Esophagus (tissue), 2 donors: Measurements from ENCODE around the gene PCK2. TPM values are rescaled to one million over a fixed set of nuclear protein-coding genes. Genes with fewer than 3 reads are reported as not detected.
"Not testable (repeated sequence)": the region's sequence is repeated elsewhere in the genome, so short reads cannot be mapped to it uniquely, and the experiment has no call there.

Experiments used
- H3K27ac ChIP-seq, 2 donors: one replicate each; pipeline ENCODE4 v1.5.1; 2013; ENCODE audit warnings: low read depth in 2 of 2, mild to moderate bottlenecking in 2 of 2, inconsistent platforms in 1 of 2, low read length in 1 of 2, moderate library complexity in 1 of 2
- H3K27me3 ChIP-seq, 2 donors: one replicate each; pipeline ENCODE4 v1.6.1; 2013; ENCODE audit warnings: low read length in 2 of 2, control low read depth in 1 of 2, mild to moderate bottlenecking in 1 of 2; ENCODE audit not compliant: insufficient read depth in 2 of 2, control insufficient read depth in 1 of 2
- H3K36me3 ChIP-seq, 2 donors: one replicate each; pipeline ENCODE4 v1.6.1; 2013; ENCODE audit warnings: low read length in 1 of 2; ENCODE audit not compliant: control insufficient read depth in 2 of 2, insufficient read depth in 2 of 2
- H3K4me1 ChIP-seq, 2 donors: one replicate each; pipeline ENCODE4 v1.6.1; 2013; ENCODE audit warnings: low read length in 1 of 2; ENCODE audit not compliant: control insufficient read depth in 2 of 2, insufficient read depth in 2 of 2
- H3K4me3 ChIP-seq, 2 donors: one replicate each; pipeline ENCODE4 v1.5.1; 2013; ENCODE audit warnings: low read length in 2 of 2, mild to moderate bottlenecking in 2 of 2, low read depth in 1 of 2, moderate library complexity in 1 of 2
- H3K9me3 ChIP-seq, 2 donors: one replicate each; pipeline ENCODE4 v1.6.1; 2013; ENCODE audit warnings: mild to moderate bottlenecking in 2 of 2, low read depth in 1 of 2, low read length in 1 of 2, moderate library complexity in 1 of 2; ENCODE audit not compliant: control insufficient read depth in 2 of 2, insufficient read depth in 1 of 2
- WGBS, 2 donors: extraction: QIAGEN DNeasy Blood & Tissue Kit; methylation state at CpG; one replicate each; pipeline ENCODE4 v1.1.7; 2013; 5-methylcytosine and 5-hydroxymethylcytosine counted together
- polyA plus RNA-seq, 2 donors: library from polyadenylated mRNA; stranded (reverse); fragments of 200-250 nt; gene quantifications; one replicate each; pipeline ENCODE4 v1.2.3, GENCODE V29; 2013
- donor health status: healthy with polysubstance abuse.
- donor health status: Bipolar disorder and iron deficiency.

Gene PCK2
- polyA plus RNA-seq, 2 donors, result 10.1 to 29.2 TPM

- Histone ChIP-seq H3K4me1 (peaks cover 0 to 3% of the 10 kb centered on the region in 2 donors), H3K27ac (no peak overlapping the region), H3K9me3 (no peaks in the 10 kb centered on the region), H3K36me3 (peaks cover 3 to 6% of the 10 kb centered on the region in 2 donors), H3K27me3 (no peaks in the 10 kb centered on the region), H3K4me3 (no peak overlapping the region)
- WGBS, 2 donors, result 92 to 93% methylated on average over 7 of the region's 7 CpGs
Measured at GRCh38 chr14:24102357-24103048, 8.4 kb downstream of the PCK2 start.

- H3K27me3 ChIP-seq, result no peaks in the 10 kb centered on the region
- 92 to 93% methylated on average over 13 of the region's 13 CpGs for WGBS, 2 donors
- H3K36me3 ChIP-seq, result peaks cover 0 to 3% of the 10 kb centered on the region in 2 donors
- no peak overlapping the region for H3K4me3 ChIP-seq
- H3K4me1 ChIP-seq, result peaks cover 0 to 3% of the 10 kb centered on the region in 2 donors
- H3K27ac ChIP-seq, result no peak overlapping the region
- H3K9me3 ChIP-seq, result no peaks in the 10 kb centered on the region
Measured at GRCh38 chr14:24103451-24103850, 9.3 kb downstream of the PCK2 start.

GRCh38 chr14:24105609-24106239 is 11.6 kb downstream of the PCK2 start:
- H3K36me3 ChIP-seq, H3K4me3 ChIP-seq, H3K4me1 ChIP-seq, H3K27me3 ChIP-seq, H3K9me3 ChIP-seq, H3K27ac ChIP-seq: not testable (repeated sequence)
- 90 to 91% methylated on average over 8 of the region's 8 CpGs for WGBS, 2 donors

- no peak overlapping the region for H3K4me3 ChIP-seq
- H3K36me3 ChIP-seq, result no peaks in the 10 kb centered on the region
- no peaks in the 10 kb centered on the region for H3K27me3 ChIP-seq
- H3K27ac ChIP-seq, result no peak overlapping the region
- H3K4me1 ChIP-seq, result no peaks in the 10 kb centered on the region
- H3K9me3 ChIP-seq, result no peaks in the 10 kb centered on the region
- WGBS, 2 donors, result 88 to 89% methylated on average over 4 of the region's 4 CpGs
Measured at GRCh38 chr14:24106672-24107271, 12.7 kb downstream of the PCK2 start.

- Histone ChIP-seq H3K27me3 (no peaks in the 10 kb centered on the region), H3K4me1 (no peaks in the 10 kb centered on the region), H3K36me3 (no peaks in the 10 kb centered on the region), H3K9me3 (no peaks in the 10 kb centered on the region), H3K27ac (no peak overlapping the region), H3K4me3 (no peak overlapping the region)
- WGBS, 2 donors, result 42 to 46% methylated on average over 5 of the region's 5 CpGs
Measured at GRCh38 chr14:24108336-24108874, 14.3 kb downstream of the PCK2 start.

- H3K27ac ChIP-seq, result no peak overlapping the region
- WGBS, 2 donors, result 83 to 84% methylated on average over 9 of the region's 9 CpGs
Measured at GRCh38 chr14:24110060-24110459, 15.9 kb downstream of the PCK2 start.

GRCh38 chr14:24110523-24110922 is 16.4 kb downstream of the PCK2 start:
- Histone ChIP-seq H3K27ac (no peak overlapping the region), H3K27me3 (no peaks in the 10 kb centered on the region), H3K36me3 (no peaks in the 10 kb centered on the region), H3K4me3 (no peak overlapping the region), H3K9me3 (no peaks in the 10 kb centered on the region), H3K4me1 (no peaks in the 10 kb centered on the region)
- 60 to 83% methylated on average over 1 of the region's 1 CpG for WGBS, 2 donors

More at GRCh38 chr14:24110060-24110459, 15.9 kb downstream of the PCK2 start:
- no peak overlapping the region for H3K4me3 ChIP-seq
- H3K27me3 ChIP-seq, result no peaks in the 10 kb centered on the region
- H3K4me1 ChIP-seq, result no peaks in the 10 kb centered on the region
- H3K9me3 ChIP-seq, result no peaks in the 10 kb centered on the region
- no peaks in the 10 kb centered on the region for H3K36me3 ChIP-seq

- WGBS, 2 donors, result 13 to 16% methylated on average over 15 of the region's 15 CpGs
- peak overlapping the region; percentile 71 to 72 for H3K4me3 ChIP-seq
- H3K36me3 ChIP-seq, result peaks cover 8 to 9% of the 10 kb centered on the region in 2 donors
- H3K4me1 ChIP-seq, result peaks cover 0 to 2% of the 10 kb centered on the region in 2 donors
- H3K9me3 ChIP-seq, result no peaks in the 10 kb centered on the region
- H3K27ac ChIP-seq, result peak overlapping the region; percentile 100
- no peaks in the 10 kb centered on the region for H3K27me3 ChIP-seq
Measured at GRCh38 chr14:24113379-24113800, 19.3 kb downstream of the PCK2 start.

- peaks cover 0 to 2% of the 10 kb centered on the region in 2 donors for H3K4me1 ChIP-seq
- 0% methylated on average over 42 of the region's 42 CpGs for WGBS, 2 donors
Measured at GRCh38 chr14:24113801-24114531, 19.9 kb downstream of the PCK2 start.

More at GRCh38 chr14:24113801-24114531, 19.9 kb downstream of the PCK2 start:
- Histone ChIP-seq H3K27me3 (no peaks in the 10 kb centered on the region), H3K27ac (peak overlapping the region; percentile 100), H3K4me3 (peak overlapping the region; percentile 71 to 72), H3K36me3 (peaks cover 12% of the 10 kb centered on the region in 2 donors), H3K9me3 (no peaks in the 10 kb centered on the region)
